Measurements from ENCODE around the gene MTNR1A. TPM values are rescaled to one million over a fixed set of nuclear protein-coding genes. Genes with fewer than 3 reads are reported as not detected.

MTNR1A gene
- total RNA-seq, 2 donors from 2014 or later = 1.3 to 1.6 TPM

DNA sequence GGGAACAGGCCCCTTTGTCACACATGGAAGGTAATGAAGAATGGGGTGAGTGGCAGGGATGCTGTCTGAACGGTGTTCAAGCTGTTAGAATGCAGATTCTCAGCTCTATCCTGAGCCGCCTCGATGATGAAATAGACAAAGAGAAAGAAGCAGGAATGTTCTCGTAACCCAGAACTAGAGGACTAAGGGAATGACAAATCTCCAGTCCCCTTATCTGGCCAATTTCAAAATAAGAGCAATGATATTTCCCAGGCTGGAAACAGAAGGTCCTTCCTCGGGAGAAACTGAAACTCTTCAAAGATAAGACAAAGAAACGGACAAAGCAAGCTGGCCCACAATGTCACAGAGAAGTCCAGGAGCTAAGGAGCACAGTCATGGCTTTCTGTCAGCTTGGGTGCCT is 29.5 kb upstream of the MTNR1A start:
- Histone ChIP-seq H3K4me1 (peaks cover 7% of the 10 kb centered on the region), H3K4me3 (no peak overlapping the region), H3K27me3 (no peaks in the 10 kb centered on the region), H3K27ac (no peak overlapping the region), H3K9me3 (no peaks in the 10 kb centered on the region), H3K36me3 (replicated peaks in 1 of 2; ENCODE audit: insufficient read depth in 1 of 2, low read depth in 2 of 2) (no peaks in the 10 kb centered on the region)
- no peak for ATAC-seq
- intact Hi-C loops (cut with DNase I) = loop anchor here (5.0 kb wide), 1 partner anchor 288 kb away; no protein-coding TSS in a partner anchor
- WGBS, 2 donors = 68 to 71% methylated on average over 6 of the region's 6 CpGs
- no peak for DNase-seq
- TF ChIP-seq, protein P1, sequence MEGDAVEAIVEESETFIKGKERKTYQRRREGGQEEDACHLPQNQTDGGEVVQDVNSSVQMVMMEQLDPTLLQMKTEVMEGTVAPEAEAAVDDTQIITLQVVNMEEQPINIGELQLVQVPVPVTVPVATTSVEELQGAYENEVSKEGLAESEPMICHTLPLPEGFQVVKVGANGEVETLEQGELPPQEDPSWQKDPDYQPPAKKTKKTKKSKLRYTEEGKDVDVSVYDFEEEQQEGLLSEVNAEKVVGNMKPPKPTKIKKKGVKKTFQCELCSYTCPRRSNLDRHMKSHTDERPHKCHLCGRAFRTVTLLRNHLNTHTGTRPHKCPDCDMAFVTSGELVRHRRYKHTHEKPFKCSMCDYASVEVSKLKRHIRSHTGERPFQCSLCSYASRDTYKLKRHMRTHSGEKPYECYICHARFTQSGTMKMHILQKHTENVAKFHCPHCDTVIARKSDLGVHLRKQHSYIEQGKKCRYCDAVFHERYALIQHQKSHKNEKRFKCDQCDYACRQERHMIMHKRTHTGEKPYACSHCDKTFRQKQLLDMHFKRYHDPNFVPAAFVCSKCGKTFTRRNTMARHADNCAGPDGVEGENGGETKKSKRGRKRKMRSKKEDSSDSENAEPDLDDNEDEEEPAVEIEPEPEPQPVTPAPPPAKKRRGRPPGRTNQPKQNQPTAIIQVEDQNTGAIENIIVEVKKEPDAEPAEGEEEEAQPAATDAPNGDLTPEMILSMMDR (IDR thresholded peaks at IDR 0.05) = no peak
- TF ChIP-seq POLR2A (IDR thresholded peaks at IDR 0.05) = no peak

DNA sequence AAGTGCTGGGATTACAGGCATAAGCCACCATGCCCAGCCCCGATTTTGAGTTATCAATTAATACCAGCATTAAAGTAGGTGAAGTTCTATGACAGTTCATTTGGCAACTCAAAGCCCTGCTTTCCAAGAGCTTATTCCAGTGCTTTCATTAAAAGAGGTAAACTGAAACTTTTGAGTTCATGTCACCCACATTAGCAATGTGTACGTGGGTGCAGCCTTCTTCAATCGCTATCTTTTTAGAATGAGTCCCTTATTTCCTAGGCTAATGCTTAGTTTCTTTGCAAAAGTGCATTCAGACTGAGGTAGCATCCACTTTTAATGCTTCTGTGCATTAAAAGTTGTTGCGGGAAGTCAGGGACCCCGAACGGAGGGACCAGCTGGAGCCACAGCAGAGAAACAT is 26.1 kb upstream of the MTNR1A start:
- H3K27ac ChIP-seq = no peak overlapping the region
- TF ChIP-seq, protein P1 (IDR thresholded peaks at IDR 0.05) = no peak
- TF ChIP-seq POLR2A (IDR thresholded peaks at IDR 0.05) = no peak
- ATAC-seq (no peak), DNase-seq (no peak)
- WGBS, 2 donors = 88 to 94% methylated on average over 6 of the region's 6 CpGs
- H3K9me3 ChIP-seq = no peaks in the 10 kb centered on the region
- no peaks in the 10 kb centered on the region for H3K27me3 ChIP-seq
- intact Hi-C loops (cut with DNase I) = no loop called here
- no peak overlapping the region for H3K4me3 ChIP-seq
- no peaks in the 10 kb centered on the region for H3K36me3 ChIP-seq (replicated peaks in 1 of 2; ENCODE audit: insufficient read depth in 1 of 2, low read depth in 2 of 2)
- peaks cover 6% of the 10 kb centered on the region for H3K4me1 ChIP-seq

DNA sequence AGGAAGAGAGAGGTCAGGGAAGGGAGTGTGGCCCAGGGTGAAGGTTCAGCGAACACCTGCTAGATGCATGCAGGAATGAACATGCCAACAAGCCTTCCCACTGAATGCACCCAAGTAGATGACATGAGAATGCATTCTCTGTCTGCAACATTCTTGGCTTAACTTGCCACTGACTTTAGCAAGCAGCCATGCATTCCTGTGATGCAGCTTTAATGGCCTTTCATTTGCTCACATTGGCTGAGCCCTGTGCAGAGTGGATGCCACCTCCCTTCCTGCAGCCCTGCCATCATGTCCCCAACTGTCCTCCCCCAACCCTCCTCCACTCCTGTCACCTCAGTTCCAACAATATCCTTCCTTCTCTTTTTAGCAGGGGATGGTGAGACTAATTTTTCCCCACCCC is 25.3 kb upstream of the MTNR1A start:
- ATAC-seq (no peak), DNase-seq (no peak)
- intact Hi-C loops (cut with DNase I) = no loop called here
- Histone ChIP-seq H3K27me3 (no peaks in the 10 kb centered on the region), H3K4me3 (no peak overlapping the region), H3K36me3 (replicated peaks in 1 of 2; ENCODE audit: insufficient read depth in 1 of 2, low read depth in 2 of 2) (no peaks in the 10 kb centered on the region), H3K27ac (no peak overlapping the region), H3K9me3 (no peaks in the 10 kb centered on the region), H3K4me1 (no peaks in the 10 kb centered on the region)
- no peak for TF ChIP-seq POLR2A (IDR thresholded peaks at IDR 0.05)
- TF ChIP-seq, protein P1 (IDR thresholded peaks at IDR 0.05) = no peak
- 92 to 96% methylated on average over 1 of the region's 1 CpG for WGBS, 2 donors

DNA sequence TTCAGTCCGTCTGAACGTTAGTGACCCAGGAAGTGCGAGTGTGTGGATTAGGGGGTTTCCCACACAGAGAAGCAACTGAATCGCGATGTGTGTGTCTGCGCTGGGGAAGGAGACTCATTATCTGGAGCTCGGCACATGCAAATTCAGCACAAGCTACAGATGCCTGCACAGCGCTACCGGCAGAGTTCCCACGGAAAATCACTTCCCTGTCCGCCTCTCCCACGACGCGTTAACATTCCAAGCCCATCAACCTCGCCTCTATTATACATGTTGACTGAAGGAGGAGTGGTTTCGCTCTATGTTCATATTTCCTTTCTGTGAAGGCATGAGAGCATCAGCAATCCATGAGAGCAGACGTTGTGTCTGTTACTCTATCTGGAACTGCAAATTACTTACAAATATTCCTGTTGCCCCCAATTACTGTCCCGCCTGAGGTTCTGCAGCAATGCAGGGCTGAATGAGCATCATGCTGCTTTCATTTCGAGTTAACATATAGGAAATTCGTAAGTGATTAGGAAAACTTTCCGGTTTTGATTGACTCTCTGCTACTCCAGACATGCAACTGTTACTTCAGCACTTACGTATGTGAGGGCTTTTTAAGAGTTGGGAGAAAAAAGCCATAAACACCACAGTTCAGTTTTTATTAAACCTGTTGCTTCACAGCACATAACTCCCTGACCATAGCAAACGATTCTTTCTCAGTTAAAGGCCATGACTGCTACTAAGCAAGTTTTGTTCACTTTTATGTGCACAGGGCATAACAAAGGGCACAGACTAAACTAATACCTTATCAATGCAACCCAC is 15.0 kb upstream of the MTNR1A start:
- intact Hi-C loops (cut with DNase I) = no loop called here
- ATAC-seq (peak; percentile 93), DNase-seq (peak; percentile 52 to 80 (median 64))
- Histone ChIP-seq H3K9me3 (no peaks in the 10 kb centered on the region), H3K4me1 (no peaks in the 10 kb centered on the region), H3K4me3 (no peak overlapping the region), H3K27me3 (no peaks in the 10 kb centered on the region), H3K27ac (peak overlapping the region; percentile 61 to 81 (median 76)), H3K36me3 (replicated peaks in 1 of 2; ENCODE audit: insufficient read depth in 1 of 2, low read depth in 2 of 2) (no peaks in the 10 kb centered on the region)
- TF ChIP-seq, protein P1 (IDR thresholded peaks at IDR 0.05) = peak in 1 of 7 experiments; percentile 4
- TF ChIP-seq POLR2A (IDR thresholded peaks at IDR 0.05) = peak; percentile 16 to 73 (median 72)
- WGBS, 2 donors = 20 to 28% methylated on average over 22 to 23 of the region's 23 CpGs
